GM19324 (cell line): ENCODE measurements around the gene BCAS3.

Experiments used
- ATAC-seq: cut with Tn5 transposase; IDR thresholded peaks from one replicate; pipeline ENCODE4 v1.9.1; 2021; ENCODE audit warnings: mild to moderate bottlenecking, moderate library complexity; ENCODE audit not compliant: unreplicated experiment, low FRiP score

Gene BCAS3

DNA sequence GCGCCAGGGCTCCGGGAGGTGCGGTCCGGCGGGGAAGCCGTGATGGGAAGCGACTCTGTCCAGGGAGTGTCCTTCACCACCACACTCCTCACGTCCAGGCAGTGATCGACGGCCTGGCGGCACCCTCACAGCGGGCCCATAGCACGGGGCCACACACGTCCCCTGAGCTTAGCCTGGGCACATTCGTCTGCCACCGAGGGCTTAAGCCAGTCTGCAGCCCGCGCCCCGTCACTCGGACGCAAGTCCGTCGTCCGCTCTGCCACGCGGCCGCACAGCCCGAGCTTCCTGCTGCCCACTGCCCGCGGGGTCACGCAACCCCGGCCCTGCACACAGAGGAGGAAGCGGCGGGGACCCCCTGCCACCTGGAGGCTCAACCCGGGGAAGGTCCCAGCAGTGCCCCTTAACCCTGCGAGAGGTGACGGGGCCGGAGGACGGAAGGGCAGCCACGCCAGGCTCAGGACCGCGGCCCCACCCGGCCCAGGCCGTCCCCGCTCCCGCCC is 719.0 kb downstream of the BCAS3 start:
- no peak for ATAC-seq

GRCh38 chr17:61397086-61397842 is 719.6 kb downstream of the BCAS3 start:
- no peak for ATAC-seq

DNA sequence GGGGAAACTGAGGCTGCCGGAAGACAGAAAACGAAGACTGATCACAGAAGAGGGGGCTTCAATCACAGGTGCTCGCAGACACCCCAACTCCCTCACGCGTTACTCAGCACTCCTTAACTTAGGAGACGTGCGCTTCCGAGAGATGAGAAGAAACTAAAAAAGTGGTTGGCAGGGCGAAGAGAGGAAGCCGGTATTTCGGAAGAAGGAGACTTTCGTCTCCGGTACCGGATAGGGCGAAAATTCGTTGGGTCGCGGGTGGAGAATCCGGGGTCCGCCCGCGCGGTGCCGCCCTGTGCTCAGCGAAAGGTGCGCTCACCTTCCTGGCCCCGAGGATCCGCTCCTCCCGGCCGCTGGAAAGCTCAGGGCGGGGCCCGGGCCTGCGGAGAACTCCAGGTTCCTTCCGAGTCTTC is 721.1 kb downstream of the BCAS3 start:
- ATAC-seq: no peak

DNA sequence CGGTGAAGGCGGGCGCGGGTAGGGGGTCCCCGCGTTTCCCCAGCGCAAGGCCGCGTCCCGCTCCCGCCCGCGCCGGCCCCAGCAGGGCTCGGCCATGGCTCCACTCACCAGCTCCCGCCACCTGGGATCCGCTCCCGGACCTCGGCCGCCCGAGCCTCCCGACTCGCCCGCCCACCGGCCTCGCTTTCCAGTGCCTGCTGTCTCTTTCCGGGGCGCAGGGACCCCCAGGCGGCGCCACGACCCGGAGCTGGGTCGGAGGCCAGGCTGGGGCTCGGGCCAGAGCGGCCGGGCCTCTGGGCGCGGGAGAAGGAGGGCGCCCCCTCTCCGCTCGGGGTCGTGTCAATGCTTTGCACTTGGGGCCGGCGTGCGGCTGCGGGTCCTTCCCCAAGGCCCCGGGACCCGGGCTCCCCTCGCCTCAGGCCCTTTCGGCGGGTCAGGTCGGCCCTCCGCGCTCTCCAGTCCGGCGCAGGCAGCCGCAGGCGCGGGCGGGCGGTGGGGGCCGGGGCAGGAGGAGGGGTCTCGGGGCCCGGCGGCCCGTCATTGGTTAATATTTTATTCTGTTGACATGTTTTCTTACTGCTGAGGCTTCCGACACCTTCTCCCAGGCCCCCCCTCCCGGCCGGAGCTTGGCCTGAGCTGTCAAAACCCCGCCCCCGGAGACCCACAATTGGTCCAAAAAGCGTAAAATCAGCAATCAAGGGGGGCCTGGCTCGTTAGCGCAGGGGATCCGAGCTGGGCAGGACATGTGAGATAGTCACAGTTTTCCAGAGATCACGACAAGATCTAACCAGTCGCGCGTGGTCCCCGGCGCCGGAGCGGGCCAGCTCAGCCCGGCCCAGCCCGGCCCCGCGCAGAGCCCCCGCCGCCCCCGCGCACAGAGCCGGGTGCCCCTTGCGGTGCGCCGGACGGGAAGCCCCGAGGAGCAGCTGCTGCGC is 721.7 kb downstream of the BCAS3 start, which contains the start of gene TBX2:
Gene TBX2 (plus strand): TSS at position 713 of the 935 bp plus-strand sequence. CDS start 334 bp downstream, outside the sequence.
- no peak for ATAC-seq

GRCh38 chr17:61400066-61400716 is 722.5 kb downstream of the BCAS3 start:
- ATAC-seq: no peak

GRCh38 chr17:61400717-61401388 is 723.2 kb downstream of the BCAS3 start:
- ATAC-seq: no peak

GRCh38 chr17:61401389-61402072 is 723.9 kb downstream of the BCAS3 start:
- ATAC-seq: no peak

DNA sequence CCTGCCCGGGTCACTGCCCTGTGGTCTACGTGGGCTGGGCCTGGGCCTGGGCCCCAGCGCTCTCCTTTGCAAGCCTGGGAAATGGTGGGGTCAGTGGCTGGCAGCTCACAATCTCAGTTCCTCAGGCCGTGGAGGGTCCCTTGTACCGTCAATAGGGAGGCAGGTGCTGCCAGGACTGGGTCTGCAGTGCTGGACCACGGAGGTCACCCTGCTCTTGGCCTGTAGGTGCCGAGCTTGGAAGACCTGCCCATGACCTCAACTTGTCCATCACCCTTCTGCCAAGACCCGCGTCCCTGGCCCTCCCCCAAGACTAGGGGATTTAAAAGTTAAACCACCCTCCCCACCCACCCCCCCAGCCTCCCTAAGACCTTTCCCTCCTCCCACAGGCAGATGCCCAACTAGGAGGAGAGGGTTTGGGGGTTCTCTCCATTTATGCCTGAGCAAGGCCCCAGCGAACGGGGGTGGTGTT is 724.5 kb downstream of the BCAS3 start:
- no peak for ATAC-seq

GRCh38 chr17:61402978-61403800 is 725.5 kb downstream of the BCAS3 start:
- ATAC-seq: no peak

DNA sequence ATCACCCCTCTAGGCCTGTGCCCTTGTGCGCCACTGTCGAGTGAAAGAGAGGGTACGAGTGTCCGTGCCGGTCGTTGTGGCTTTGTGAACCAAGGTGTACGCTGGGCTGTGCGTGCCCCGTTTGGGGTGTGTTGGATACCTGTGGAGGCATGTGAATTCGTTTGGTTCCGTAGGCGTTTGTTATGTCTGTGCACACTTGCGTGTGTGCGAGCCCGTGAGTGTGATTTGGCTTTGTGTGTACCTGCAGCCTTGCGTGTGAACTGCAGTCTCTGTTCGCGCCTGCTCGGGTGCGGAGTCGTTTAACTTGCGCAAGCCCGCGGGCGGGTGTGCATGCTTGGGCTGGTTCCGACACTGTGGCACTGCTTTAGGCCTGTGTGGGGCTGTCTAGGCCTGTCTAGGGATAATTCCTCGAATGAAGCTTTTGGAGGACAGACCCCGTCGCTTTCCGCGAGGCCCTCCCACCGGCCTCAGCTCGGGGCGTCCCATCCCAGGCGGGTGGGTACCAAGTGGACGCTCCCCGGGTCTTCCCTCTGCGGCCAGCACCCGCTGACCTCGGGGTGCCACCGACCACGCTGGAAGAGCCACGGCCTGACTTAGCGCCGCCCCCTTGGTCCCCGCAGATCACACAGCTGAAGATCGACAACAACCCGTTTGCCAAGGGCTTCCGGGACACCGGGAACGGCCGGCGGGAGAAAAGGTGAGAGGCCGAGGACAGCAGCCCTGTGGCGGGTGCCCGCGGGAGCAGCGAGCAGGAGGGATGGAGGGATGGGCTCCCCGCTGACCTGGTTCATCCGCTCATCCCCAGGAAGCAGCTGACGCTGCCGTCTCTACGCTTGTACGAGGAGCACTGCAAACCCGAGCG is 726.4 kb downstream of the BCAS3 start:
- no peak for ATAC-seq

GRCh38 chr17:61404663-61404912 is 726.9 kb downstream of the BCAS3 start:
- ATAC-seq: no peak

- no peak for ATAC-seq
These were observed 727.4 kb downstream of the BCAS3 start for GRCh38 chr17:61404913-61405685.

GRCh38 chr17:61405686-61406536 is 728.3 kb downstream of the BCAS3 start:
- no peak for ATAC-seq

DNA sequence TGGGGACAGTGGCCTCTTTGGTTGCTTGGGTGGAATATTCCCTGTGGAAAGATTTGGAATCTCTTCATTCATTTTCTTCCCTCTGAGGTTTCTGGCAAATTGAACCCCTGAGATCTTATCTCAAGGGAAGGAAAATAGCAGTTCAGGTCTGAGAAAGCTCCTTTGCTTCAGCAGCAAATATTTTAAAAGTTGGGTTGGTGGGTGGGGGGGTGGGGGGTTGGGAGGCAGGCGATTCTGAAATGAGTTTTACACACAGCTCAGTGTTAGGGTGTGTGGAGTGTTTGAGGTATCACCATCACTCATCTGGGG is 728.8 kb downstream of the BCAS3 start:
- ATAC-seq: no peak

- ATAC-seq: no peak
These were observed 729.6 kb downstream of the BCAS3 start for GRCh38 chr17:61406971-61407911.
